Measurements from ENCODE around the gene LY6G6D.

The LY6G6D gene

GRCh38 chr6:31691564-31692108 is 23.5 kb upstream of the LY6G6D start:
- CTCF ChIA-PET: interaction anchor here (1.0 to 6.1 kb wide), 5 partner anchors 11 to 104 kb away, joined by 3 to 26 read pairs (median 11); partner anchors contain the start of genes LY6G5C, LY6G6D and VARS1
- POLR2A ChIA-PET: interaction anchor here (0.5 to 1.3 kb wide), 2 partner anchors 136 to 219 kb away, joined by 3 read pairs; partner anchors contain the start of gene HSPA1B
- no peak for TF ChIP-seq CTCF (IDR thresholded peaks at IDR 0.05; ENCODE audit: control extremely low read depth, extremely low read depth, low read depth, missing control alignments)
- DNase-seq (ENCODE audit: extremely low spot score): no peak

- POLR2A ChIA-PET: interaction anchor here (0.5 to 1.3 kb wide), 3 partner anchors 46 to 218 kb away, joined by 3 read pairs; partner anchors contain the start of gene HSPA1B
- CTCF ChIA-PET: interaction anchor here (1.0 to 6.1 kb wide), 5 partner anchors 10 to 104 kb away, joined by 3 to 26 read pairs (median 5); partner anchors contain the start of genes ABHD16A, LY6G5C and VARS1
- no peak for TF ChIP-seq CTCF (IDR thresholded peaks at IDR 0.05; ENCODE audit: control extremely low read depth, extremely low read depth, low read depth, missing control alignments)
- no peak for DNase-seq (ENCODE audit: extremely low spot score)
These were observed 22.8 kb upstream of the LY6G6D start for GRCh38 chr6:31692353-31692752.

GRCh38 chr6:31692886-31693285 is 22.3 kb upstream of the LY6G6D start:
- POLR2A ChIA-PET: interaction anchor here (0.6 kb wide), 1 partner anchor 45 kb away, joined by 3 read pairs; no protein-coding TSS in a partner anchor
- no peak for TF ChIP-seq CTCF (IDR thresholded peaks at IDR 0.05; ENCODE audit: control extremely low read depth, extremely low read depth, low read depth, missing control alignments)
- no peak for DNase-seq (ENCODE audit: extremely low spot score)
- CTCF ChIA-PET: interaction anchor here (1.0 to 6.1 kb wide), 8 partner anchors 9 to 103 kb away, joined by 3 to 26 read pairs (median 6); partner anchors contain the start of genes ABHD16A, DDAH2, GPANK1 and LY6G5C

- ChIA-PET CTCF (interaction anchor here (0.8 to 6.1 kb wide), 7 partner anchors 9 to 76 kb away, joined by 3 to 26 read pairs (median 6); partner anchors contain the start of genes ABHD16A, DDAH2, GPANK1 and LY6G5C), POLR2A (interaction anchor here (0.6 to 0.7 kb wide), 3 partner anchors 20 to 183 kb away, joined by 3 to 5 read pairs (median 4); no protein-coding TSS in a partner anchor)
- DNase-seq (ENCODE audit: extremely low spot score): no peak
- no peak for TF ChIP-seq CTCF (IDR thresholded peaks at IDR 0.05; ENCODE audit: control extremely low read depth, extremely low read depth, low read depth, missing control alignments)
These were observed 21.6 kb upstream of the LY6G6D start for GRCh38 chr6:31693535-31693934.

GRCh38 chr6:31697555-31697954 is 17.6 kb upstream of the LY6G6D start:
- ChIA-PET CTCF (interaction anchor here (0.8 to 2.1 kb wide), 2 partner anchors 8 to 192 kb away, joined by 3 to 7 read pairs; no protein-coding TSS in a partner anchor), POLR2A (interaction anchor here (0.9 kb wide), 1 partner anchor 33 kb away, joined by 3 read pairs; the partner anchor contains the start of gene GPANK1)
- no peak for TF ChIP-seq CTCF (IDR thresholded peaks at IDR 0.05; ENCODE audit: control extremely low read depth, extremely low read depth, low read depth, missing control alignments)
- DNase-seq (ENCODE audit: extremely low spot score): no peak

- ChIA-PET POLR2A (interaction anchor here (0.6 kb wide), 1 partner anchor 126 kb away, joined by 3 read pairs; no protein-coding TSS in a partner anchor), CTCF (interaction anchor here (1.6 kb wide), 1 partner anchor 69 kb away, joined by 5 read pairs; no protein-coding TSS in a partner anchor)
- DNase-seq (ENCODE audit: extremely low spot score): no peak
- no peak for TF ChIP-seq CTCF (IDR thresholded peaks at IDR 0.05; ENCODE audit: control extremely low read depth, extremely low read depth, low read depth, missing control alignments)
These were observed 14.3 kb upstream of the LY6G6D start for GRCh38 chr6:31700740-31701401.

Measured in GM10248 (cell line).